Peyer's patch (tissue), 4 donors: ENCODE results near the gene FARP2.

Source experiments
- CTCF ChIP-seq, 6 experiments: fragments of 450-650 bp in 4 of 6; fragments of 200-600 bp in 2 of 6; sonication (generic) in 1 of 6; IDR thresholded peaks; one replicate each; pipeline ENCODE4 v1.5.1; 2017 to 2019; ENCODE audit warnings: antibody characterized with exemption in 6 of 6, mild to moderate bottlenecking in 3 of 6, moderate library complexity in 1 of 6
- POLR2A ChIP-seq, 2 donors: fragments of 450-650 bp; IDR thresholded peaks; one replicate each; pipeline ENCODE4 v1.5.1; 2017; ENCODE audit warnings: antibody characterized with exemption in 2 of 2, mild to moderate bottlenecking in 2 of 2, moderate library complexity in 2 of 2

- no peak for TF ChIP-seq POLR2A (IDR thresholded peaks at IDR 0.05)
- TF ChIP-seq CTCF (IDR thresholded peaks at IDR 0.05) = no peak
These were observed 56.1 kb downstream of the FARP2 start for GRCh38 chr2:241412144-241412543.
